T-cell (primary cell): ENCODE data around the gene ROPN1L. TPM values are rescaled to one million over a fixed set of nuclear protein-coding genes. Genes with fewer than 3 reads are reported as not detected.
A peak's percentile ranks its signal among the peaks of the same experiment; 100 is the strongest.

Experiments
- ATAC-seq, 4 experiments: fragments of 200-7000 bp in 3 of 4; fragments of 150-1000 bp in 1 of 4; cut with Tn5 transposase; replicated peaks in 1 of 4; 1 replicate in 3 of 4; 2 replicates in 1 of 4; pipeline ENCODE4 v1.10.0; 2021; ENCODE audit warnings: moderate library complexity in 3 of 4, mild to moderate bottlenecking in 2 of 4, moderate number of reproducible peaks in 1 of 4
- CTCF ChIA-PET, 2 donors: fragments of 300-600 bp; sonication (Branson Sonifier 250); formaldehyde crosslinking; loops; one replicate each; lab custom pipeline; 2022; ENCODE audit warnings: antibody characterized with exemption in 2 of 2; lab: Charles Lee
- POLR2A ChIA-PET, 2 donors: fragments of 300-600 bp; sonication (Branson Sonifier 250); formaldehyde crosslinking; loops; one replicate each; lab custom pipeline; 2022; ENCODE audit warnings: antibody characterized with exemption in 2 of 2; lab: Charles Lee
- DNase-seq, 35 experiments: peaks; one replicate each; pipeline versions ENCODE4 v3.0.0 to v3.0.0-alpha.2; 2013 to 2023
- H3K27ac ChIP-seq: one replicate; pipeline ENCODE4 v1.5.1; 2013; ENCODE audit warnings: low read length
- H3K27me3 ChIP-seq, 2 experiments: replicated peaks in 1 of 2; 1 replicate in 1 of 2; 2 replicates in 1 of 2; pipeline versions ENCODE4 v1.6.1 to v1.7.0; 2013; ENCODE audit warnings: low read length in 1 of 2, mixed read lengths in 1 of 2; ENCODE audit not compliant: control insufficient read depth in 2 of 2, insufficient read depth in 2 of 2; ENCODE audit errors: extremely low read depth in 1 of 2
- H3K36me3 ChIP-seq, 2 donors: 1 replicate in 1 of 2; 2 replicates in 1 of 2; pipeline versions ENCODE4 v1.6.1 to v1.7.0; 2013; ENCODE audit warnings: low read length in 1 of 2; ENCODE audit not compliant: control insufficient read depth in 2 of 2, insufficient read depth in 1 of 2; ENCODE audit errors: extremely low read depth in 1 of 2
- H3K4me1 ChIP-seq, 2 experiments: 1 replicate in 1 of 2; 2 replicates in 1 of 2; pipeline versions ENCODE4 v1.6.1 to v1.7.0; 2013; ENCODE audit warnings: low read length in 2 of 2, mixed read lengths in 1 of 2; ENCODE audit not compliant: insufficient read depth in 2 of 2, control insufficient read depth in 1 of 2; ENCODE audit errors: extremely low read depth in 1 of 2
- H3K4me3 ChIP-seq, 2 donors: 1 replicate in 1 of 2; 2 replicates in 1 of 2; pipeline versions ENCODE4 v1.5.1 to v1.7.0; 2013; ENCODE audit warnings: mild to moderate bottlenecking in 2 of 2, low read length in 1 of 2, moderate library complexity in 1 of 2; ENCODE audit not compliant: control insufficient read depth in 1 of 2; ENCODE audit errors: extremely low read depth in 1 of 2
- H3K9me3 ChIP-seq: 2 replicates; pipeline ENCODE4 v1.7.0; 2013
- H3K27ac Mint-ChIP-seq, 2 donors: one replicate each; pipeline ENCODE4 v1.8.0; 2020 to 2021; ENCODE audit warnings: mild to moderate bottlenecking in 2 of 2, mixed read lengths in 2 of 2
- H3K27me3 Mint-ChIP-seq, 2 donors: one replicate each; pipeline ENCODE4 v1.8.0; 2021 to 2022; ENCODE audit warnings: mixed read lengths in 2 of 2
- H3K36me3 Mint-ChIP-seq: one replicate; pipeline ENCODE4 v1.8.0; 2021; ENCODE audit warnings: mixed read lengths
- H3K4me1 Mint-ChIP-seq, 3 donors: one replicate each; pipeline ENCODE4 v1.8.0; 2020 to 2022; ENCODE audit warnings: mixed read lengths in 3 of 3, mild to moderate bottlenecking in 1 of 3
- H3K4me3 Mint-ChIP-seq, 3 donors: one replicate each; pipeline ENCODE4 v1.8.0; 2020 to 2022; ENCODE audit warnings: mild to moderate bottlenecking in 3 of 3, mixed read lengths in 3 of 3, moderate library complexity in 3 of 3
- H3K9me3 Mint-ChIP-seq, 3 donors: one replicate each; pipeline ENCODE4 v1.8.0; 2020 to 2022; ENCODE audit warnings: mixed read lengths in 3 of 3
- WGBS: methylation state at CpG from one replicate; pipeline ENCODE4 v1.1.5; 2013; ENCODE audit warnings: missing lambda C conversion rate; ENCODE audit not compliant: insufficient coverage; 5-methylcytosine and 5-hydroxymethylcytosine counted together
- total RNA-seq, 35 experiments: library from RNA in 6 of 35; stranded (reverse) in 6 of 35; fragments of 120-200 nt in 1 of 35; gene quantifications; one replicate each; pipeline versions ENCODE4 v1.2.1 to v1.2.4 and lab custom pipeline; 2013 to 2026

The ROPN1L gene
- total RNA-seq, 5 donors from 2014 or later (not counting 1 experiment from before 2014, with no cell fraction given): 0.61 to 1.5 (median 0.95) TPM

DNA sequence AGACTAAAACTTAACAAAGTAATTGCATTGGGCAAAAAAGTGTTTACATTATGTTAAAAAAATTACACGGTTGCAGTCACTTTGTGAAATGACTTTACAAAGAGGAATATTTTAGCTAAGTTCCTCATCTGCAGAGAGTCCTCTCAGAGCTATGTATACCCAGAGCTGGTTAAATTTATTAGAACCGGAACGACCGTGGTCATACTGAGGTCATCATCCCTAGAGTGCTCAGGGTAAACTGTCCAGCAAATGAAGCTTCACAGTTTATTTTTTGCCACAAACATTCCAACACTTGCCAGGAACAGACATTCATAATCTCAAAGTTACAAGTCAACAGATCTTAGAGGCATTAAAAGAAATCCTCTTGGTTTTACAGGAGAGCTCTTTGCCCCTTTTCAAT is 897 bp downstream of the ROPN1L start:
- ChIA-PET CTCF (interaction anchor here in 1 of 2 donors (2.4 kb wide), 1 partner anchor 185 kb away, joined by 7 read pairs; no protein-coding TSS in a partner anchor), POLR2A (interaction anchor here in 1 of 2 donors (0.5 to 0.6 kb wide), 2 partner anchors 28 to 182 kb away, joined by 4 read pairs; no protein-coding TSS in a partner anchor)
- H3K27me3 Mint-ChIP-seq: no peaks in the 10 kb centered on the region
- H3K27me3 ChIP-seq: peaks cover 0 to 4% of the 10 kb centered on the region in 2 experiments
- H3K4me3 ChIP-seq: peak overlapping the region; percentile 57 to 71
- no peak overlapping the region for H3K27ac Mint-ChIP-seq
- H3K27ac ChIP-seq: no peak overlapping the region
- no peaks in the 10 kb centered on the region for H3K9me3 ChIP-seq
- H3K4me1 ChIP-seq: peaks cover 26 to 51% of the 10 kb centered on the region in 2 experiments
- 73% methylated on average over 4 of the region's 4 CpGs for WGBS
- H3K9me3 Mint-ChIP-seq: peaks cover 0 to 7% (median 5%) of the 10 kb centered on the region in 3 donors
- ATAC-seq (no peak), DNase-seq (no peak)
- no peaks in the 10 kb centered on the region for H3K36me3 Mint-ChIP-seq
- H3K4me1 Mint-ChIP-seq: peaks cover 49 to 61% (median 54%) of the 10 kb centered on the region in 3 donors
- peak overlapping the region; percentile 82 to 85 (median 85) for H3K4me3 Mint-ChIP-seq
- no peaks in the 10 kb centered on the region for H3K36me3 ChIP-seq

DNA sequence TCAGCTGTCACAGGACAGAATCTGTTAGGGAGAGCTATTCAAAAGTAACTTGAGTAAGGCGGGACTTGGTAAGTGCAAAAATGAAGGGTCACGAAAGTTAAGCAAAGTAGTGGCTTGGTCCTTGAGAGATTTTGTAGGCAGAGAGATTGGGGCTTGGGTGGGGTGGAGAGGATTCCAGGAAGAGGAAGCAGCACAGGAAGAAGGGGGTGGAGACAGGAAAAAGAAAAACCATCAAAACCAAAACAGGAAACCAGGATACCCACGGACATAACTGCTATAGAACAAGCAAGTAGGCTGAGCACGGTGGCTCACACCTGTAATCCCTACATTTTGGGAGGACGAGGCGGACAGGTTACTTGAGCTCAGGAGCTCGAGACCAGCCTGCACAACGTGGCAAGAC is 3.7 kb downstream of the ROPN1L start:
- H3K27me3 Mint-ChIP-seq: no peaks in the 10 kb centered on the region
- POLR2A ChIA-PET: interaction anchor here in 1 of 2 donors (0.5 kb wide), 1 partner anchor 176 kb away, joined by 6 read pairs; no protein-coding TSS in a partner anchor

DNA sequence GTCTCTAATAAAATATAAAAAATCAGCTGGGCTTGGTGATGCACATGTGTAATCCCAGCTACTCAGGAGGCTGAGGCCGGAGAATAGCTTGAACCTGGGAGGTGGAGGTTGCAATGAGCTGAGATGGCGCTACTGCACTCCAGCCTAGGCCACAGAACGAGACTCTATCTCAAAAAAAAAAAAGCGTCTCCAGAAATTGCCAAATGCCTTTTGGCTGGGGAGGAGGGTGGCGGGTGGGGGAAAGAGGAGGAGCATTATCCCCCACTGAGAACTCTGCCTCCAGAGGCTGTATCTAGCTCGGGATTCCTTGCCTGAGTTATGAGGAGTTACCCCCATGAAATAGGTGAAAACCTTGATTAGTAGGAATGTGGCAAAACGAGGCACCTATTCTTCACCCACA is 4.8 kb downstream of the ROPN1L start:
- no peaks in the 10 kb centered on the region for H3K27me3 Mint-ChIP-seq
- peak overlapping the region in 1 of 2 donors; percentile 61 for H3K27ac Mint-ChIP-seq
- no peak for DNase-seq
- H3K9me3 ChIP-seq: no peaks in the 10 kb centered on the region
- peaks cover 0 to 7% (median 5%) of the 10 kb centered on the region in 3 donors for H3K9me3 Mint-ChIP-seq
- ChIA-PET CTCF (interaction anchor here in 1 of 2 donors (1.1 kb wide), 1 partner anchor 181 kb away, joined by 4 read pairs; no protein-coding TSS in a partner anchor), POLR2A (interaction anchor here in 1 of 2 donors (0.6 kb wide), 1 partner anchor 323 kb away, joined by 3 read pairs; no protein-coding TSS in a partner anchor)
- no peak for ATAC-seq
- H3K36me3 ChIP-seq: no peaks in the 10 kb centered on the region
- H3K4me1 Mint-ChIP-seq: peaks cover 46 to 61% (median 52%) of the 10 kb centered on the region in 3 donors
- peaks cover 0 to 4% of the 10 kb centered on the region in 2 experiments for H3K27me3 ChIP-seq
- H3K4me1 ChIP-seq: peaks cover 21 to 46% of the 10 kb centered on the region in 2 experiments
- H3K27ac ChIP-seq: no peak overlapping the region
- no peaks in the 10 kb centered on the region for H3K36me3 Mint-ChIP-seq
- WGBS: 100% methylated on average over 1 of the region's 7 CpGs
- H3K4me3 Mint-ChIP-seq: peak overlapping the region in 1 of 3 donors; percentile 81
- H3K4me3 ChIP-seq: no peak overlapping the region

More for the DNA sequence above, 3.7 kb downstream of the ROPN1L start:
- 8% methylated on average over 4 of the region's 8 CpGs for WGBS
- H3K4me1 Mint-ChIP-seq: peaks cover 47 to 64% (median 58%) of the 10 kb centered on the region in 3 donors
- Histone ChIP-seq H3K36me3 (no peaks in the 10 kb centered on the region), H3K4me1 (peaks cover 26 to 55% of the 10 kb centered on the region in 2 experiments), H3K9me3 (no peaks in the 10 kb centered on the region), H3K4me3 (peak overlapping the region in 1 of 2 donors; percentile 22), H3K27me3 (peaks cover 0 to 4% of the 10 kb centered on the region in 2 experiments), H3K27ac (peak overlapping the region; percentile 31)
- CTCF ChIA-PET: no interaction called here
- peak overlapping the region; percentile 26 to 81 (median 66) for H3K4me3 Mint-ChIP-seq
- H3K27ac Mint-ChIP-seq: peak overlapping the region; percentile 19 to 44
- H3K9me3 Mint-ChIP-seq: peaks cover 0 to 7% (median 5%) of the 10 kb centered on the region in 3 donors
- ATAC-seq (peak in 2 of 4 experiments; percentile 8 to 11), DNase-seq (peak in 2 of 35 experiments; percentile 10 to 43)
- H3K36me3 Mint-ChIP-seq: no peaks in the 10 kb centered on the region

DNA sequence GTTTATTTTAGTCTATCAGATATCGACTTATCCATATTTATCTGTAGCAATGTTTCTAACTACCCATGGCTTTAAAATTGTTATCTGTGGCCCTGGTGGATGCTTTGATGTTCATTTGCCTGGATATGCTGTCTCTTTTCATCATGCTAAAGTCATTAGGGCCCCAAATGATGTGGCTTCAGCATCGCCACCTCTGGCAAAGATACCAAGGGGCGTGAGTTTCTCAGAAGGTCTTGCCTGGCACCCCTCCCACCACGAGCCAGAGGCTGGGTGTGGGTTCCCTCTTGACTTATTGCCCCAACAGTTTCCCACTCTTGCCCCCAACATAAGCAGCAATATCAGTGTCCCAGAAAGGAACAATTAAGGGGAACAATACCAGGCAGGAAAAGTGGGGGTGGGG is 5.4 kb downstream of the ROPN1L start:
- POLR2A ChIA-PET: interaction anchor here in 1 of 2 donors (0.6 kb wide), 1 partner anchor 322 kb away, joined by 3 read pairs; no protein-coding TSS in a partner anchor
- H3K9me3 Mint-ChIP-seq: peaks cover 0 to 7% (median 5%) of the 10 kb centered on the region in 3 donors
- Histone ChIP-seq H3K4me3 (no peak overlapping the region), H3K36me3 (no peaks in the 10 kb centered on the region), H3K27ac (no peak overlapping the region), H3K4me1 (peaks cover 21 to 45% of the 10 kb centered on the region in 2 experiments), H3K27me3 (peaks cover 0 to 2% of the 10 kb centered on the region in 2 experiments), H3K9me3 (no peaks in the 10 kb centered on the region)
- H3K27ac Mint-ChIP-seq: peak overlapping the region; percentile 2 to 61
- DNase-seq (no peak), ATAC-seq (no peak)
- no peaks in the 10 kb centered on the region for H3K27me3 Mint-ChIP-seq
- WGBS: 71% methylated on average over 1 of the region's 4 CpGs
- H3K4me1 Mint-ChIP-seq: peaks cover 46 to 61% (median 52%) of the 10 kb centered on the region in 3 donors
- CTCF ChIA-PET: no interaction called here
- peak overlapping the region in 1 of 3 donors; percentile 81 for H3K4me3 Mint-ChIP-seq
- H3K36me3 Mint-ChIP-seq: no peaks in the 10 kb centered on the region

DNA sequence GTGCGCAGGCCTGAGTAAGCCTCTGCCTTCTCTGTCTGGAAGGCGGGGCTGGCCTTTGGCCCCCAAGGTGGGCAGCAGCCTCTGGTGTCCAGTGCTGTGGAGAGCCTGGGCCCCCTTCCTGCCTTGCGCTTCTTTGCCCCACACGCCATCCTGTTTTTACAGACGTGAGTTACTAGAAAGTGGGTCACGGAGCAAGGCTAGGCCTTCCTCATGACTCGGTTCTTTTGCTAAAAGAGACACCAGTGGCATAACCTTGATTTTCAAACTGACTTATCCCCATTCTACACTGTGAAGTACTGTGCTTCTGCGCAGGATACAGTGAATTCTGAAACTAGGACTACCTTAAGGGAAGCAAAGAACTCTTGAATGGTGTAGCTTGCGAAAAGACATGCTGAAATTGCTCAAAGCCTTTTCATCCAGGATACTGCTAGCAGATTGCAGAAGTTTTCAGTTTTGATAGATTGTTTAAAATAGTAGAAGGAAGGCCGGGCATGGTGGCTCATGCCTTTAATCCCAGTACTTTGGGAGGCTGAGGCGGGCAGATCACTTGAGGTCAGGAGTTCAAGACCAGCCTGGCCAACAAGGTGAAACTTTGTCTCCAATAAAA is 7.2 kb downstream of the ROPN1L start:
- CTCF ChIA-PET: interaction anchor here in 1 of 2 donors (0.6 to 0.8 kb wide), 2 partner anchors 181 to 214 kb away, joined by 3 to 4 read pairs; no protein-coding TSS in a partner anchor
- no peaks in the 10 kb centered on the region for H3K9me3 ChIP-seq
- POLR2A ChIA-PET: no interaction called here
- no peaks in the 10 kb centered on the region for H3K27me3 Mint-ChIP-seq
- no peaks in the 10 kb centered on the region for H3K36me3 ChIP-seq
- ATAC-seq (no peak), DNase-seq (no peak)
- no peak overlapping the region for H3K4me3 ChIP-seq
- no peak overlapping the region for H3K4me3 Mint-ChIP-seq
- 97% methylated on average over 6 of the region's 11 CpGs for WGBS
- H3K27me3 ChIP-seq: no peaks in the 10 kb centered on the region
- peaks cover 17 to 37% of the 10 kb centered on the region in 2 experiments for H3K4me1 ChIP-seq
- no peaks in the 10 kb centered on the region for H3K36me3 Mint-ChIP-seq
- no peak overlapping the region for H3K27ac ChIP-seq
- H3K4me1 Mint-ChIP-seq: peaks cover 43 to 55% (median 48%) of the 10 kb centered on the region in 3 donors
- peaks cover 0 to 7% (median 5%) of the 10 kb centered on the region in 3 donors for H3K9me3 Mint-ChIP-seq
- H3K27ac Mint-ChIP-seq: peak overlapping the region; percentile 49 to 59

DNA sequence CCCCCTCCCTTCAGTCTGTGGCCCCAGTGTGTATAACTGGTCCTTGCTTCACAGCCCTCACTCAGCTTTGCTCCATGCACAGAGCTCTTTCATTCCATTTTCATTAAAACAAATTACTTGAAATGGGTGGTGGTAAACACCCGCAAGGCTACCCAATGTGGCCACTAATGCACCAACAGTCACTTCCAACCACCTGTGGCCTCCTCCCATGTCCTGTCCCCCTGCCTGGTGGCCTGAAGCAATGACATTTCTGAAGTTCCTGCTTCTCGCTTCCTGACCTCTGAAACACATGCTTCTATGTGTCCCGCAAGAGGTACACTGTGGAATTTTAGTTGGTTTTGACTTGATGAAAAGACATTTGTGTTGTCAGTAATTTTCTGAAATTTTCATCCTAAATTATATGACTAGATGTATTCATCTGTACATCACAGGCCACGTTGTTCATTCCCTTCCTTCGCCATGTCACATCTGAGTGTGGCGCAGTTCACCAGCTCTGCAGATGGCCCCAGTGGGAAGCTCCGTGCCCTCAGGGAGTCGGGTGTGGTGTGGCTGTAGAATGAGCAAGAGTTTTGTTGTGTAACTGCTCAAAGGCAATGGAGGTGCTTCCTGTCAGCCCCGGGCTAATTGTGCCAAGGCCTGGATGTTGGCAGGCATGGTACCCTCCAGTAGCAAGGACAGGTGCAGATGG is 9.6 kb downstream of the ROPN1L start:
- H3K36me3 ChIP-seq: no peaks in the 10 kb centered on the region
- POLR2A ChIA-PET: no interaction called here
- WGBS: 97% methylated on average over 3 of the region's 9 CpGs
- H3K36me3 Mint-ChIP-seq: peaks cover 3% of the 10 kb centered on the region
- no peak for ATAC-seq
- CTCF ChIA-PET: interaction anchor here (0.5 to 4.3 kb wide), 6 partner anchors 169 to 402 kb away, joined by 3 to 52 read pairs (median 3); no protein-coding TSS in a partner anchor
- H3K27me3 Mint-ChIP-seq: no peaks in the 10 kb centered on the region
- H3K4me3 ChIP-seq: no peak overlapping the region
- peaks cover 25 to 36% (median 29%) of the 10 kb centered on the region in 3 donors for H3K4me1 Mint-ChIP-seq
- H3K9me3 ChIP-seq: no peaks in the 10 kb centered on the region
- no peaks in the 10 kb centered on the region for H3K9me3 Mint-ChIP-seq
- H3K27ac ChIP-seq: no peak overlapping the region
- no peaks in the 10 kb centered on the region for H3K27me3 ChIP-seq
- peak overlapping the region; percentile 24 to 65 for H3K27ac Mint-ChIP-seq
- no peak for DNase-seq
- H3K4me3 Mint-ChIP-seq: no peak overlapping the region
- peaks cover 5 to 14% of the 10 kb centered on the region in 2 experiments for H3K4me1 ChIP-seq
